ENCODE measurements around the gene OR4M1.
"Not testable (repeated sequence)": the region's sequence is repeated elsewhere in the genome, so short reads cannot be mapped to it uniquely, and the experiment has no call there.

The OR4M1 gene

DNA sequence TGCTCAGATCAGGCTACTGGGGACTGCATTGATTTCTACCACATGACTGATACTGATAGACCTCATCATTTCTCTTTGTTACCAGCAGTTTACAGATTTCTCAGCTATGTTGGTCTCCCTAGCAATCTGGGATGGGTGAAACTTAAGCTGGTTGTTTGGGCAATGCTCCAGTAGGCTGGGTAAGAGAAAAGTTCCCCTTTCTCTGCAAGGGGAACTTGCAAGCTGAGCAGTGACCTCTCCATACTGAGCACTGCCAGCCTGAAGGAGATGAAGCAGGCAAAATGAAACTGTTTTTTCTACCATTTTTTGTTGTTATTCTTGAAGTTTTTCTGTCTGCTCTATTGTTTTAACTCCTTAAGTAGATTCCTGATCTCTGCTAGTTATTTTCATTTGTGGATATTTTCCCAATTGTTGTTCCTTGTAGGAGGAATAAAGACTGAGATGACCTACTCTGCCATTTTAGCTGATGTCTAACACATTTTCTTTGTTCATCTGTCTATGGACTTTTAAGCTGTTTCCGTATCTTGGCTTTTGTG lies 1.3 kb upstream of the OR4M1 start:
- H3K4me3 ChIP-seq (ENCODE audit: low read depth, low read length): no peak overlapping the region
- DNase-seq: no peak
- TF ChIP-seq CTCF (IDR thresholded peaks at IDR 0.05; ENCODE audit: low read depth, low read length): no peak
- H3K9me3 ChIP-seq: no peaks in the 10 kb centered on the region
- H3K36me3 ChIP-seq: no peaks in the 10 kb centered on the region
- H3K27me3 ChIP-seq: no peaks in the 10 kb centered on the region
- H3K4me1 ChIP-seq: no peaks in the 10 kb centered on the region

DNA sequence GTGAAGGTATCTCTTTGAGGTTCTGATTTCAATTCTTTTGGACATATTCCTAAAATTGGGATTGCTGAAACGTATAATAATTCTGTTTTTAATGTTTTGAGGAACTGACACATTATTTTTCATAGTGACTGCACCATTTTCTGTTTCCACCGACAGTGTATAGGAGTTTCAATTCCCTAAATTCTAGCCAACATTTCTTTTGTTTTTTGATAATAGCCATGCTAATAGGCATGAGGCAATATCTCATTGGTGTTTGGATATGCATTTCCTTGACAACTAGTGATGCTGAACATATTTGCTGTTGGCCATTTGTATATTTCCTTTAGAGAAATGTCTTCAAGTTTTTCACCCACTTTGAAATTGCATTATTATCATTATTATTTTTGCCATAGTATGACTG lies 850 bp upstream of the OR4M1 start:
- not testable (repeated sequence) for H3K4me1 ChIP-seq; H3K36me3 ChIP-seq; H3K9me3 ChIP-seq; H3K4me3 ChIP-seq (ENCODE audit: low read depth, low read length); DNase-seq; H3K27me3 ChIP-seq

- no peak overlapping the region for H3K4me3 ChIP-seq (ENCODE audit: low read depth, low read length)
- no peaks in the 10 kb centered on the region for H3K36me3 ChIP-seq
- no peak for DNase-seq
- no peaks in the 10 kb centered on the region for H3K9me3 ChIP-seq
- no peaks in the 10 kb centered on the region for H3K4me1 ChIP-seq
- TF ChIP-seq CTCF (IDR thresholded peaks at IDR 0.05; ENCODE audit: low read depth, low read length): no peak
- H3K27me3 ChIP-seq: no peaks in the 10 kb centered on the region
Measured at GRCh38 chr14:19775587-19775986, 2.3 kb downstream of the OR4M1 start.

DNA sequence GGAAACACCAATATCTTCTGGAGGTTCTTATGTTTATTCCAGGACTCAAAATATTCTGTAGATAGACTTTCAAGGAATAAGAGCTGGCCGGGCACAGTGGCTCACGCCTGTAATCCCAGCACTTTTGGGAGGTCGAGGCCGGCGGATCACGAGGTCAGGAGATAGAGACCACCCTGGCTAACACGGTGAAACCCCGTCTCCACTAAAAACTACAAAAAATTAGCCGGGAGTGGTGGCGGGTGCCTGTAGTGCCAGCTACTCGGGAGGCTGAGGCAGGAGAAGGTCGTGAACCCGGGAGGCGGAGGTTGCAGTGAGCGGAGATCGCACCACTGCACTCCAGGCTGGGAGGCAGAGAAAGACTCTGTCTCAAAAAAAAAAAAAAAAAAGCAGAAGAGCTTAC lies 12.5 kb downstream of the OR4M1 start:
- H3K9me3 ChIP-seq; H3K36me3 ChIP-seq; DNase-seq; H3K4me1 ChIP-seq; H3K27me3 ChIP-seq; H3K4me3 ChIP-seq (ENCODE audit: low read depth, low read length): not testable (repeated sequence)

- not testable (repeated sequence) for H3K27me3 ChIP-seq; DNase-seq; H3K4me1 ChIP-seq; H3K36me3 ChIP-seq; H3K4me3 ChIP-seq (ENCODE audit: low read depth, low read length); H3K9me3 ChIP-seq
Measured at GRCh38 chr14:19787318-19787717, 14.0 kb downstream of the OR4M1 start.

- H3K4me3 ChIP-seq (ENCODE audit: low read depth, low read length); H3K4me1 ChIP-seq; H3K27me3 ChIP-seq; H3K36me3 ChIP-seq; H3K9me3 ChIP-seq; DNase-seq: not testable (repeated sequence)
Measured at GRCh38 chr14:19788150-19788549, 14.8 kb downstream of the OR4M1 start.

DNA sequence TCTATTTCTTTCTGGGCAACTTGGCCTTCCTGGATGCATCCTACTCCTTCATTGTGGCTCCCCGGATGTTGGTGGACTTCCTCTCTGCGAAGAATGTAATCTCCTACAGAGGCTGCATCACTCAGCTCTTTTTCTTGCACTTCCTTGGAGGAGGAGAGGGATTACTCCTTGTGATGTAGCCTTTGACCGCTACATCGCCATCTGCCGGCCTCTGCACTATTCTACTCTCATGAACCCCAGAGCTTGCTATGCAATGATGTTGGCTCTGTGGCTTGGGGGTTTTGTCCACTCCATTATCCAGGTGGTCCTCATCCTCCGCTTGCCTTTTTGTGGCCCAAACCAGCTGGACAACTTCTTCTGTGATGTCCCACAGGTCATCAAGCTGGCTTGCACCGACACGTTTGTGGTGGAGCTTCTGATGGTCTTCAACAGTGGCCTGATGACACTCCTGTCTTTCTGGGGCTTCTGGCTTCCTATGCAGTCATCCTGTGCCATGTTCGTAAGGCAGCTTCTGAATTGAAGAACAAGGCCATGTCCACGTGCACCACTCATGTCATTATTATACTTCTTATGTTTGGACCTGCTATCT lies 23.3 kb downstream of the OR4M1 start:
- not testable (repeated sequence) for H3K27me3 ChIP-seq; DNase-seq; H3K4me1 ChIP-seq; H3K4me3 ChIP-seq (ENCODE audit: low read depth, low read length); H3K9me3 ChIP-seq; H3K36me3 ChIP-seq

DNA sequence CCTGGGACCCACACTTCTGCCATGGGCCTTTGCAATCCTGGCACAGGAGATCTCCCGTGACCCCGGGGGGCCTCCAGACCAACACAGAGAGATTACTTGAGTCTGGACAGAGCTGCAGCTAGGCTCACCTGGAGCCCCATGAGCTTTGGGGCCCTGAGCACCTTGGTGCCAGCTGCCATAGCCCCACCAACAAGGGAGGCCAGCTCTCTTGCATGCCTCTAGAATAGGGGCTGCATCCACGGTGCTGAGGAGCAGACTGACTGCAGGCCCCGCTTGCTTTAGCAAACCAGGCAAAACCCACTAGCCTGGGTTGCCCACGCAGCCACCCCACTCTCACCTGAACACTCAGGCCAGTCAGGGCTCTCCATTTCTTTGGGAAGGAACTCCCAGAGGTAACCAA lies 26.6 kb downstream of the OR4M1 start:
- DNase-seq: no peak
- no peaks in the 10 kb centered on the region for H3K27me3 ChIP-seq
- no peaks in the 10 kb centered on the region for H3K4me1 ChIP-seq
- H3K36me3 ChIP-seq: no peaks in the 10 kb centered on the region
- H3K9me3 ChIP-seq: peaks cover 6% of the 10 kb centered on the region
- no peak overlapping the region for H3K4me3 ChIP-seq (ENCODE audit: low read depth, low read length)
- TF ChIP-seq CTCF (IDR thresholded peaks at IDR 0.05; ENCODE audit: low read depth, low read length): no peak
